WTC11 (cell line): ENCODE data around the gene VWF. TPM values are rescaled to one million over a fixed set of nuclear protein-coding genes. Genes with fewer than 3 reads are reported as not detected.

ENCODE experiments used
- ATAC-seq: fragments of 200-7000 bp; cut with Tn5 transposase; 2 replicates; pipeline ENCODE4 v1.10.0; 2021; ENCODE audit warnings: mild to moderate bottlenecking, moderate library complexity
- CTCF ChIA-PET: fragments of 300-600 bp; sonication (Branson Sonifier 250); formaldehyde crosslinking; loops from one replicate; lab custom pipeline; 2021; ENCODE audit warnings: antibody characterized with exemption; lab: Charles Lee
- POLR2A ChIA-PET: fragments of 350-600 bp; sonication (Branson Sonifier 250); formaldehyde crosslinking; loops from one replicate; lab custom pipeline; 2021; ENCODE audit warnings: antibody characterized with exemption; lab: Charles Lee
- DNase-seq: peaks from one replicate; pipeline ENCODE4 v3.0.0; 2021; ENCODE audit warnings: low spot score
- H3K27ac Mint-ChIP-seq: 2 replicates; pipeline ENCODE4 v1.8.0; 2021; ENCODE audit warnings: mixed read lengths
- H3K27me3 Mint-ChIP-seq: 2 replicates; pipeline ENCODE4 v1.8.0; 2021; ENCODE audit warnings: low read depth, mild to moderate bottlenecking, moderate library complexity, mixed read lengths
- H3K36me3 Mint-ChIP-seq: 2 replicates; pipeline ENCODE4 v1.8.0; 2021; ENCODE audit warnings: mixed read lengths
- H3K4me1 Mint-ChIP-seq: 2 replicates; pipeline ENCODE4 v1.8.0; 2022; ENCODE audit warnings: mixed read lengths
- H3K4me3 Mint-ChIP-seq: 2 replicates; pipeline ENCODE4 v1.8.0; 2021; ENCODE audit warnings: mild to moderate bottlenecking, moderate library complexity, mixed read lengths
- H3K9me3 Mint-ChIP-seq: 2 replicates; pipeline ENCODE4 v1.8.0; 2021; ENCODE audit warnings: mixed read lengths
- ARID4B ChIP-seq: sonication (generic); formaldehyde crosslinking; IDR thresholded peaks from 2 replicates; pipeline ENCODE4 v1.8.0; 2023; ENCODE audit warnings: missing genetic modification reagents, mild to moderate bottlenecking, borderline replicate concordance
- ATF1 ChIP-seq: sonication (generic); formaldehyde crosslinking; IDR thresholded peaks from 2 replicates; pipeline ENCODE4 v1.8.1; 2023; ENCODE audit warnings: mild to moderate bottlenecking, moderate library complexity, missing genetic modification reagents
- ATF6 ChIP-seq: sonication (generic); formaldehyde crosslinking; IDR thresholded peaks from 2 replicates; pipeline ENCODE4 v1.8.1; 2023; ENCODE audit warnings: mild to moderate bottlenecking, missing genetic modification reagents
- E2F5 ChIP-seq: sonication (generic); formaldehyde crosslinking; IDR thresholded peaks from 2 replicates; pipeline ENCODE4 v1.8.1; 2022; ENCODE audit warnings: mild to moderate bottlenecking, moderate library complexity, missing genetic modification reagents
- FOXP4 ChIP-seq: sonication (generic); formaldehyde crosslinking; IDR thresholded peaks from 2 replicates; pipeline ENCODE4 v1.8.0; 2022; ENCODE audit warnings: mild to moderate bottlenecking, missing genetic modification reagents
- GABPB1 ChIP-seq: sonication (generic); formaldehyde crosslinking; IDR thresholded peaks from 2 replicates; pipeline ENCODE4 v1.8.1; 2023; ENCODE audit warnings: mild to moderate bottlenecking, missing genetic modification reagents
- MXD4 ChIP-seq: fragments of 250-450 bp; sonication (Bioruptor Pico); IDR thresholded peaks from 2 replicates; pipeline ENCODE4 v1.8.0; 2021; ENCODE audit warnings: mild to moderate bottlenecking, moderate library complexity, borderline replicate concordance
- NFATC4 ChIP-seq: fragments of 250-450 bp; sonication (Bioruptor Pico); IDR thresholded peaks from 2 replicates; pipeline ENCODE4 v1.9.0; 2021; ENCODE audit warnings: mild to moderate bottlenecking
- OVOL2 ChIP-seq: fragments of 250-450 bp; sonication (Bioruptor Pico); IDR thresholded peaks from 2 replicates; pipeline ENCODE4 v1.9.0; 2021; ENCODE audit warnings: mild to moderate bottlenecking, borderline replicate concordance
- RORB ChIP-seq: fragments of 250-450 bp; sonication (Bioruptor Pico); IDR thresholded peaks from 2 replicates; pipeline ENCODE4 v1.9.0; 2021; ENCODE audit warnings: mild to moderate bottlenecking
- SOX15 ChIP-seq: fragments of 250-450 bp; sonication (Bioruptor Pico); IDR thresholded peaks from 2 replicates; pipeline ENCODE4 v1.9.0; 2021; ENCODE audit warnings: mild to moderate bottlenecking
- ZBTB43 ChIP-seq: sonication (generic); formaldehyde crosslinking; IDR thresholded peaks from 2 replicates; pipeline ENCODE4 v1.8.1; 2023; ENCODE audit warnings: mild to moderate bottlenecking, missing genetic modification reagents
- ZNF425 ChIP-seq: fragments of 250-450 bp; sonication (Bioruptor Pico); conservative IDR thresholded peaks from 2 replicates; pipeline ENCODE4 v1.9.0; 2021; ENCODE audit warnings: mild to moderate bottlenecking
- ZNF512 ChIP-seq: sonication (generic); formaldehyde crosslinking; IDR thresholded peaks from 2 replicates; pipeline ENCODE4 v1.8.1; 2022; ENCODE audit warnings: missing genetic modification reagents, borderline replicate concordance
- total RNA-seq: library from RNA; stranded (reverse); gene quantifications from 3 replicates; pipeline ENCODE4 v1.2.3, GENCODE V29; 2021

VWF gene
- total RNA-seq, 1 experiment from 2014 or later, result 0.48 TPM

- ChIA-PET POLR2A (no interaction called here), CTCF (interaction anchor here (1.5 to 2.5 kb wide), 3 partner anchors 9 to 130 kb away, joined by 7 to 17 read pairs (median 8); no protein-coding TSS in a partner anchor)
- ATAC-seq, result no peak
Observed at GRCh38 chr12:5908251-5908650, 216.2 kb downstream of the VWF start.

More at GRCh38 chr12:5908251-5908650, 216.2 kb downstream of the VWF start:
- TF ChIP-seq ZNF512 (CRISPR knock-in tag), result no peak
- no peak for TF ChIP-seq ATF1
- TF ChIP-seq NFATC4 (CRISPR knock-in tag), result no peak
- no peak for TF ChIP-seq MXD4 (CRISPR knock-in tag)
- no peak for TF ChIP-seq FOXP4 (CRISPR knock-in tag)
- TF ChIP-seq OVOL2 (CRISPR knock-in tag), result no peak
- no peak for TF ChIP-seq RORB (CRISPR knock-in tag)
- no peak for TF ChIP-seq ATF6 (CRISPR knock-in tag)
- no peak for TF ChIP-seq ZBTB43 (CRISPR knock-in tag)
- TF ChIP-seq SOX15 (CRISPR knock-in tag), result no peak
- no peak for TF ChIP-seq GABPB1 (CRISPR knock-in tag)
- no peak for TF ChIP-seq ZNF425
- TF ChIP-seq ARID4B (CRISPR knock-in tag), result no peak
- TF ChIP-seq E2F5 (CRISPR knock-in tag), result no peak
- Mint-ChIP-seq H3K36me3 (no peaks in the 10 kb centered on the region), H3K27ac (no peak overlapping the region), H3K4me3 (no peak overlapping the region), H3K4me1 (peaks cover 8% of the 10 kb centered on the region; the same call in 1 of the 2 replicates), H3K27me3 (no peaks in the 10 kb centered on the region), H3K9me3 (no peaks in the 10 kb centered on the region)
- DNase-seq, result no peak
